Activated CD8-positive, alpha-beta memory T cell treated with anti-CD3 and anti-CD28 coated beads, Interleukin-2, amount 10 ng/mL, durations not matched to agents 7 days and 5 days (primary cell): ENCODE data around the gene CSRP1. TPM values are rescaled to one million over a fixed set of nuclear protein-coding genes. Genes with fewer than 3 reads are reported as not detected.
"Not testable (repeated sequence)": the region's sequence is repeated elsewhere in the genome, so short reads cannot be mapped to it uniquely, and the experiment has no call there.

ENCODE experiments used
- ATAC-seq: fragments of 150-1000 bp; cut with Tn5 transposase; one replicate; pipeline ENCODE4 v1.10.0; 2021; ENCODE audit warnings: moderate library complexity
- CTCF ChIA-PET: fragments of 350-600 bp; sonication (Branson Sonifier 250); formaldehyde crosslinking; loops from one replicate; lab custom pipeline; 2021; ENCODE audit warnings: antibody characterized with exemption; lab: Charles Lee
- DNase-seq: peaks from one replicate; pipeline ENCODE4 v3.0.0-alpha.2; 2020
- H3K27ac Mint-ChIP-seq: one replicate; pipeline ENCODE4 v1.8.0; 2021; ENCODE audit warnings: mild to moderate bottlenecking, mixed read lengths
- H3K27me3 Mint-ChIP-seq: one replicate; pipeline ENCODE4 v1.8.0; 2021; ENCODE audit warnings: mixed read lengths
- H3K36me3 Mint-ChIP-seq: one replicate; pipeline ENCODE4 v1.8.0; 2021; ENCODE audit warnings: mild to moderate bottlenecking, mixed read lengths
- H3K4me1 Mint-ChIP-seq: one replicate; pipeline ENCODE4 v1.8.0; 2021; ENCODE audit warnings: mixed read lengths
- H3K4me3 Mint-ChIP-seq: one replicate; pipeline ENCODE4 v1.8.0; 2021; ENCODE audit warnings: mild to moderate bottlenecking, moderate library complexity, mixed read lengths
- H3K9me3 Mint-ChIP-seq: one replicate; pipeline ENCODE4 v1.8.0; 2022; ENCODE audit warnings: low read depth, mixed read lengths
- total RNA-seq, 2 experiments: library from RNA; stranded (reverse); gene quantifications; one replicate each; pipeline ENCODE4 v1.2.3, GENCODE V29; 2021

The CSRP1 gene
- total RNA-seq: 10 to 100 TPM; 71.7 to 78.3 TPM

DNA sequence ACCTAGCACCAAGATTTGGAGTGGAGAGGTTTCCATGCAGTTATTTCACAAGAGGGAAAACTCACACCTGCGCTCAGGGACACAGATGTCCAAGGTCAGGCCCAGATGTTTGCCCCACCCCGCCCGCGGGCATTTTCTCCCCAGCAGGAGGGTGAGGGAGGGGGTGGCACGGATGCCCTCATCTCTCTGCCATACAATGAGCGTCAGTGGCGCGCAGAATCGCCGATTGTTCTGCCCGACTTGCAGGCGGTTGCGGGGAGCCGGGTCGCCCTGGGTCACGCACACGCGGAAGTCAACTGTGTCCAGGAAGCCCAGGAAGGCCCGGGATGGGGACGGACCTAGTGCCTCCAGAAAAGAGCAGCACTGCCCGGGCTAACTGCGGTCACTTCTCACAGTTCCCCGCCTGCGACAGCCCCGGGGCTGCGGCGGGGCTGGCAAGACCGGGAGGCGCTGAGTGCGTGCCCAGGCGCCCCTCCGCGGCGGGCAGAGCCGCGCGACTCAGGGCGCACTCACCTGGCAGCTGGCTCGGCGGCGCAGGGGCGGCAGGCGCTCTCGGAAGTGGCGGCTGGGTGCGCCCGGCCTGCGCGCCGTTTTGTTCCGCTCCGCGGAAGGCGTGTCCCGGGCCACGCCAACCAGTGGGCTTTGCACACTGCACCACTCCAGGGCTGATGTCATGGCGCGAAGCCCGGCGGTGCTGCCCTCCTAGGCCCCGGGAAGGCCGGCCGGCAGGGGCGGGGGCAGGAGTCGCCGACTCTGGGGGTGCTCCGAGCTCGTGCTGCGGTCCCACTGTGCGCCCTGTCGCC lies at the start of gene CSRP1:
CSRP1 (minus strand) TSS at position 567 of the 803 bp plus-strand sequence. CDS start 10,820 bp downstream, outside the sequence.
- ATAC-seq (peak; percentile 96), DNase-seq (peak; percentile 92)
- Mint-ChIP-seq H3K4me1 (peaks cover 55% of the 10 kb centered on the region), H3K4me3 (peak within 1 kb of the TSS; percentile 94), H3K9me3 (no peaks in the 10 kb centered on the region), H3K36me3 (peaks cover 5% of the 10 kb centered on the region), H3K27me3 (no peaks in the 10 kb centered on the region), H3K27ac (peak within 1 kb of the TSS; percentile 90)
- CTCF ChIA-PET: interaction anchor here (0.8 to 24.1 kb wide), 9 partner anchors 9 to 203 kb away, joined by 3 to 597 read pairs (median 4); partner anchors contain the start of gene PHLDA3

DNA sequence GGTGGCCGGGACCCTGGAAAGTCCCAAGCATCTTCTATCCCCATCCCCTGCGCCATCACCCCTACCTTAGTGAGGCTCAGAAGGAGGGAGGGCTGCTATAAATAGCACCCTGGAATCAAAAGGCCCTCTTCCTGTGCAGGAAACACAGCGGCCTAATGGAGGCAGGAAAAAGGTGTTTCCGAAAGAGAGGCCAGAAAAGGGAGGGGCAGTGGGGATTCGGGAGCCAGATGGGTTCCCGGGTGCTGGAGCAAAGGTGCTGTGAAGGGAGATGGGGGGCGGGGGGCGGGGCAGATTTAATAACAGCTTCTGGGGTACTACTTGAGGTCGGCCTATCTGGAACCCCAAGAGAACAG lies 48.6 kb upstream of the CSRP1 start:
- ATAC-seq (no peak), DNase-seq (no peak)
- no peak overlapping the region for H3K27ac Mint-ChIP-seq
- CTCF ChIA-PET: interaction anchor here (1.0 to 1.8 kb wide), 2 partner anchors 73 to 237 kb away, joined by 3 to 5 read pairs; no protein-coding TSS in a partner anchor
- H3K27me3 Mint-ChIP-seq: peaks cover 8% of the 10 kb centered on the region
- no peaks in the 10 kb centered on the region for H3K9me3 Mint-ChIP-seq
- H3K36me3 Mint-ChIP-seq: no peaks in the 10 kb centered on the region
- H3K4me3 Mint-ChIP-seq: no peak overlapping the region
- H3K4me1 Mint-ChIP-seq: peaks cover 7% of the 10 kb centered on the region

DNA sequence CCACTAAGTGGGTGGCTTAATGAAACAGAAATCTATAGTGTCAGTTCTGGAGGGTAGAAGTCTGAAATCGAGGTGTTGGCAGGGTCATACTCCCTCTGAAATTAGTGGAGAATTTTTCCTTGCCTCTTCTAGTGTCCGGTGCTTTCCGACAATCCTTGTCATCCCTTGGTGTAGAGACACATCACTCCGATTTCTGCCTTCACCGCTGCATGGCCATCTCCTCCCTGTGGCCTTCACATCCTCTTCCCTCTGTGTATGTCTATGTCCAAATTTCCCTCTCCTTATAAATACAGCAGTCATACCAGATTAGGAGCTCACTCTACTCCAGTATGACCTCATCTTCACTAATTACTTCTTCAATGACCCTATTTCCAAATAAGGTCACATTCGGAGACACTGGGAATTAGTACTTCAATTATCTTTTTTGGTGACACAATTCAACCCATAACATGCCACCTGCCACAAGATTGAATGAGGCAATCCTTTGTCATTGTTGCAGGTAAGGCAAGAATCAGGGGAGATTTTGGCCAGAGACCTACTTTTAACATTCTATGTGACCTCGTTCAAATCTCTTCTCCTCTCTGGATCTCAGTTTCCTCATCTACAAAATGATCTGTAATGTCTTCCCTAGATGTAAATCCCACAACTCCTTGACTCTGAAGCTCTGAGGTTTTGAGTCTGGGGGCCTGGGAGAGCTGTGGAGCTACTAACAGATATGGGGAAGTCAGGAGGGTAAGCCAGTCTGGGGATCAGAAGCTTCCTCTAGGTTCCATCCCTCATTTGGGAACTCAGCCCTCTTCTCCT lies 48.1 kb upstream of the CSRP1 start:
- peaks cover 8% of the 10 kb centered on the region for H3K27me3 Mint-ChIP-seq
- ATAC-seq (no peak), DNase-seq (no peak)
- no peaks in the 10 kb centered on the region for H3K9me3 Mint-ChIP-seq
- H3K27ac Mint-ChIP-seq: no peak overlapping the region
- H3K4me3 Mint-ChIP-seq: no peak overlapping the region
- H3K36me3 Mint-ChIP-seq: no peaks in the 10 kb centered on the region
- peaks cover 7% of the 10 kb centered on the region for H3K4me1 Mint-ChIP-seq
- CTCF ChIA-PET: interaction anchor here (0.5 to 1.8 kb wide), 4 partner anchors 73 to 238 kb away, joined by 3 to 7 read pairs (median 4); no protein-coding TSS in a partner anchor

DNA sequence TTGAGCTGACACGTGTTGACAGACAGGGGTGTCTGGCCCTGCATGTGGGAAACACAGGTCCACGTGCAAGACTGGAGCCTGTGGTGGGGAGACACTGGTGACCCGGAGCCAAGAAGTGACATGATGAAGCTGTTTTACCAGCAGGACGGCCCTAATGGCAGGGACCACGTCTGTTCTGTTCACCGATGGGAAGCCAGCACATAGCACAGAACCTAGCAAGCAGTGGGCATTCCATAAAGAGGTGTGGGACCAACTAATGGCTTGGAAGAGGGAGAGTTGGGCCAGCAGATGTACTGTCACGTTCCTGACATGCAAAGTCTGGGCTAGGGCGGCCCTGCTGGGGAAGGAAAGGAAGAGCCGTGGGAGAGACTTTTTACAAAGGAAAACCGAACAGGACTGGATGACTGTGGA lies 47.3 kb upstream of the CSRP1 start:
- ATAC-seq (no peak), DNase-seq (no peak)
- peaks cover 8% of the 10 kb centered on the region for H3K27me3 Mint-ChIP-seq
- H3K4me3 Mint-ChIP-seq: no peak overlapping the region
- no peaks in the 10 kb centered on the region for H3K9me3 Mint-ChIP-seq
- no peak overlapping the region for H3K27ac Mint-ChIP-seq
- H3K36me3 Mint-ChIP-seq: no peaks in the 10 kb centered on the region
- CTCF ChIA-PET: interaction anchor here (1.4 kb wide), 1 partner anchor 155 kb away, joined by 7 read pairs; no protein-coding TSS in a partner anchor
- peaks cover 5% of the 10 kb centered on the region for H3K4me1 Mint-ChIP-seq

DNA sequence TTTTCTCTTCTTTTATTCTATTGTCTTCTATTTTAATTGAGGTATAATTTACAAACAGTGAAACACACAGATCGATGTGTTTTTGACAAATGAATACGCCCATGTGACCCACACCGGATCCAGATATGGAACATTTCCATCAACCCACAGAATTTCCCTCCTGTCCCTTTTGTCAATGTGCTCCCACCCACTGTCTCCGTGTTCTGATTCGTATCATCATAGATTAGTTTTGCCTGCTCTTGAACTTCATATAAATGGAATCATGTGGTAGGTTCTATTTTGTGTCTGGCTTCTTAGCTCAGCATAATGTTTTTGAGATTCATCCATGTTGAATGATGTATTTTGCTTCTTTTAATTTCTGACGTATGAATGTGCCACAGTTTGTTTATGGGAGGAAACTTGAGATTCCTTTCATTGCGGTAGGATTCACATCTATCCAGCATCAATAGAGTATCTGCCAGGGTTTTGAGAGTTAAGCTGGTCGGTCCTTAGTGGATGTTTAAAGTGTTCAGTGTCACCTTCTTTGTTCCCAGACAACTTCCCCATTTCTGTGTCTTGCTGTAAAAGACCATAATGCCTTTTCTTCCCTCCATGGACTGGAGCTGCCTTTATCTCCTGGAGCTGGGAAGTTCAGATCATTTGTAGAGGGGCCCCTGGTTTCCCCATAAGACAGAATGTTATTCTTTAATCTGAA lies 46.7 kb upstream of the CSRP1 start:
- peaks cover 8% of the 10 kb centered on the region for H3K27me3 Mint-ChIP-seq
- CTCF ChIA-PET: interaction anchor here (1.4 kb wide), 1 partner anchor 155 kb away, joined by 7 read pairs; no protein-coding TSS in a partner anchor
- H3K4me3 Mint-ChIP-seq: no peak overlapping the region
- no peaks in the 10 kb centered on the region for H3K9me3 Mint-ChIP-seq
- no peak overlapping the region for H3K27ac Mint-ChIP-seq
- no peaks in the 10 kb centered on the region for H3K36me3 Mint-ChIP-seq
- no peak for ATAC-seq
- no peak for DNase-seq
- H3K4me1 Mint-ChIP-seq: peaks cover 5% of the 10 kb centered on the region

DNA sequence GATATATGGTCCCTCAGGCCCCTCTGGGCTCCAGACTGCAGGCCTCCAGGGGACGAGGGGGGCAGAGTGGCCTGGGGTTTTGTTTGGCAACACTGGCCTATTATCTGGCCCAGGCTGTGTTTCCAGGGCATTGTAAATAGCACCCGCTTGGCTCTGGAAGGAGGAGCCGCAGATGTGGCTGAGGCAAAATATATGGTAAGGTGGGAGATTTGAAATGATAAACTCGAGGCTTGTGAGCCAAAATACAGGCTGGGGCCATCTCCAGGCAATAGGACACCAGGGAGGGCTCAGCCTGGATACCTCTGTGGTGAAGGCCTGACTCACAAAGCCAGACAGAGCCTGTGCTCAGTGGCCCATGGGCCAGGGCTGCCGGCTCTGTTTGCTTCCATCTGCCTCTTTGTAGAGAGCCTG lies 46.0 kb upstream of the CSRP1 start:
- peaks cover 8% of the 10 kb centered on the region for H3K27me3 Mint-ChIP-seq
- no peaks in the 10 kb centered on the region for H3K9me3 Mint-ChIP-seq
- ATAC-seq: no peak
- peaks cover 5% of the 10 kb centered on the region for H3K4me1 Mint-ChIP-seq
- no peak overlapping the region for H3K4me3 Mint-ChIP-seq
- no peak overlapping the region for H3K27ac Mint-ChIP-seq
- no peaks in the 10 kb centered on the region for H3K36me3 Mint-ChIP-seq
- CTCF ChIA-PET: no interaction called here
- no peak for DNase-seq

DNA sequence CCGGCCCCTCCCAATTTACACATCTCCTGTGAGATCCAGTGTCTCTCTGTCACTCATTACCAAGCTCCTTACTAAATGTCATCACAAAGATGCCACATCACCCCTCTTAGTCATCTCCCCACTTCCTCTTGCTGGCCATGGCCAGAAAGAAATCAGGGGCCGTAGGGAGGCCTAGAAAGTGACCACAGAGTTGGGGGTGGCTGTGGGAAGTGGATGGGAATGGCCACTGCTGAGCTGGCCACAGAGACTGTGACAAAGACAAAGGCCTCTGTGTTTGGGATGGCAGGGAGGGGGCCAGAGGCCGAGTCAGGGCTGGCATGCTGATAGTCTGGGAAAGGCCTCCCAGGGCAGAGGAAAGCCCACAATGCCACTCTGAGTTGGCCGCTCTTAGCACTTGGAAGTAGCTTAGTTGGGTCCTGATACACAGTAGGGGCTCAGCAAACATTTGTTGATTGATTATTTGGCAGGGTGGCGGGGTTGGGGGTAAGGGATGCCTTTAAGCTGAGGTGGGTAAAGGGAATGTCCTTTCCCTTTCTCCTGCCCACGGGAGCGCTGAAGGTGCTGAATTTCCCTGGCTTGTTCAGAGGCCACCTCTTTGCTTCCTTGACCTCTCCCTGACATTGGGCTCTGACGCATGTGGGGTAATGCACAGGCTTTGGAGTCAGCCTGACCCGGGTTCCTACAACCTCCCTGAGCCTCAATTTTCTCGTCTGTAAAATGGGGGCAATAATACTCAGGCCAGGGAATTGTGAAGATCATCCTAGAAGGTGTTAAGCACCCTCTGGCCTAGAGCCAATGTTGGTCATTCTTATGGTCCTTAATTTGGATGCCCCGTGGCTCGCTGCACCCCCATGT lies 45.2 kb upstream of the CSRP1 start:
- peaks cover 5% of the 10 kb centered on the region for H3K4me1 Mint-ChIP-seq
- no peaks in the 10 kb centered on the region for H3K36me3 Mint-ChIP-seq

DNA sequence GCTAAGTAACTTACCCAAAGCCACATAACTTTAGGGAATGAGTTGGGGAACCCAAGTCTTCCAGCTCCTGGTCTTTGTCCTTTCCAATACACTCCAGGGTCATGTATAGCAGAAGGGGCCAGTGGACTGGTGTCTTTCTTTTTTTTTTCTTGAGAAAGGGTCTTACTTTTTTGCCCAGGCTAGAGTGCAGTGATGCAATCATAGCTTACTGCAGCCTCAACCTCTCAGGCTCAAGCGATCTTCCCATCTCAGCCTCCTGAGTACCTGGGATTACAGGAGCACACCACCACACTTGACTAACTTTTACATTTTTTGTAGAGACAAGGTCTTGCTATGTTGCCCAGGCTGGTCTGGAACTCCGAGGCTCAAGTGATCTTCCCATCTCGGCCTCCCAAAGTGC lies 44.2 kb upstream of the CSRP1 start:
- peaks cover 5% of the 10 kb centered on the region for H3K4me1 Mint-ChIP-seq

More for the DNA sequence above, 45.2 kb upstream of the CSRP1 start:
- DNase-seq (no peak), ATAC-seq (no peak)
- no peaks in the 10 kb centered on the region for H3K9me3 Mint-ChIP-seq
- no peak overlapping the region for H3K27ac Mint-ChIP-seq
- H3K4me3 Mint-ChIP-seq: no peak overlapping the region
- CTCF ChIA-PET: interaction anchor here (1.0 to 1.7 kb wide), 4 partner anchors 9 to 158 kb away, joined by 3 to 4 read pairs (median 3); no protein-coding TSS in a partner anchor
- peaks cover 8% of the 10 kb centered on the region for H3K27me3 Mint-ChIP-seq

DNA sequence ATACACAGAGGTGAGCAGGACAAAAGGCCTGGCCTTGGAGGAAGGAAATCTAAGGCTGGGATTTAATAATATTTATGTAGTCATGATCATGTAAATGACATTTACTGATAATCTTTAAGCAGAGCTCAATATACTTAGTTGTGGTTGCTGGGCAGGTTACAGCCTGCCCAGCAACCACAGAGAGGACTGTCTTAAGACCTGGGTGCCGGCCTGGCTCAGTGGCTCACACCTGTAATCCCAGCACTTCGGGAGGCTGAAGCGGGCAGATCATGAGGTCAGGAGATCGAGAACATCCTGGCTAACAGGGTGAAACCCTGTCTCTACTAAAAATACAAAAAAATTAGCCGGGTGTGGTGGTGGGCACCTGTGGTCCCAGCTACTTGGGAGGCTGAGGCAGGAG lies 42.6 kb upstream of the CSRP1 start:
- not testable (repeated sequence) for H3K4me3 Mint-ChIP-seq, H3K4me1 Mint-ChIP-seq, DNase-seq, H3K36me3 Mint-ChIP-seq, H3K27ac Mint-ChIP-seq, H3K9me3 Mint-ChIP-seq, ATAC-seq
- CTCF ChIA-PET: interaction anchor here (1.0 kb wide), 1 partner anchor 160 kb away, joined by 4 read pairs; no protein-coding TSS in a partner anchor
- H3K27me3 Mint-ChIP-seq: peaks cover 12% of the 10 kb centered on the region

More for the DNA sequence above, 44.2 kb upstream of the CSRP1 start:
- Mint-ChIP-seq H3K4me3 (no peak overlapping the region), H3K27me3 (peaks cover 10% of the 10 kb centered on the region), H3K9me3 (no peaks in the 10 kb centered on the region), H3K36me3 (no peaks in the 10 kb centered on the region), H3K27ac (no peak overlapping the region)
- DNase-seq (no peak), ATAC-seq (no peak)
- CTCF ChIA-PET: interaction anchor here (1.0 to 1.7 kb wide), 5 partner anchors 10 to 159 kb away, joined by 3 to 4 read pairs (median 3); no protein-coding TSS in a partner anchor

DNA sequence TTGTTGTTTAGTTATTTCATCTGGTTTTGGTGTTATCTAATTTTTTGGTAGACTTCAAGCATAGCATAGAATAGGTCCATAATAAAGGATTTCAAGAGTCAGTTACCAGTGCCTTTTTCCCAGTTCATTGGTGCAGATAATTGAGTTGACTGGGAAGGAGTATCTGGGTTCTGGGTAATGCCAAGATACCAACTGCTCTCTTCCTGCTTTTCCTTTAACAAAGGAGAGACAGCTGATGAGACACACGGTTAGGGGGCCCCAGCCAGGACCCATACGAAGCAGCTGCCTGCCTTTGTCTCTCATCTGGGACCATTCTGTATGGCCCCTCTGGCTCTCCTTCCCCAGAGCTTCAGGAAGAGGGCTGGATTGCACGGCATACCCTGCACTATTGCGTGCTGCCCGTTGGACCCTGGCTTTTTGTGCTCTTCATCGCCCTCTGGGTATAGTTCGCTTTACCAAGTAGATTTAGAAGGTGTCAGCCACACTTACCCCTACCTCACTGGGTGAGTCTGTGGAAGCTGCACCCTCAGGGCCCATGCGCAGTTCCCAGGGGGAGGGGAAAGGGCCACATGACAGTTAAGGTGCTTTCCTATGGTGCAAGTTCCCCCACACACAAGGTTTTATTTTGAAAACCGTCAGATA lies 39.0 kb upstream of the CSRP1 start:
- H3K9me3 Mint-ChIP-seq: no peaks in the 10 kb centered on the region
- ATAC-seq: no peak
- no peak overlapping the region for H3K4me3 Mint-ChIP-seq
- CTCF ChIA-PET: interaction anchor here (0.9 kb wide), 1 partner anchor 14 kb away, joined by 3 read pairs; no protein-coding TSS in a partner anchor
- H3K27me3 Mint-ChIP-seq: peaks cover 36% of the 10 kb centered on the region
- H3K36me3 Mint-ChIP-seq: no peaks in the 10 kb centered on the region
- no peaks in the 10 kb centered on the region for H3K4me1 Mint-ChIP-seq
- H3K27ac Mint-ChIP-seq: no peak overlapping the region
- DNase-seq: no peak

DNA sequence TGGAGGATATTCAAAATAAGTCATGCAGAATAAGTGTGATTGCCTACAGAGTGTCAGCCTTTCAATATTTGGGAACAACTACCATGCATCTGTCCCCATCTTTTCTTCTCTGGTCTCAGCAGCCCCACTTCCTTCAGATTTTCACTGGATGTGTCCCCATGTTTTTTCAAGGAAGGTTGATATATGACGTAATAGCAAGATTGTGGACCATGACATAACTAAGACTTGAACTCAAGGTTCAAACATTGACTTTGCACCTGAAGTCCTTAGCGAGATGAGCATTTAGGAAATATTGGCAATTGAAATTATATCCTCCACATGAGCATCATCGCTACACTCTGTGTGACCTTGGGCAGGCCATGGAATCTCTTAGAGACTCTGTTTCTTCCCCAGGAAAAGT lies 37.8 kb upstream of the CSRP1 start:
- H3K9me3 Mint-ChIP-seq: no peaks in the 10 kb centered on the region
- H3K27ac Mint-ChIP-seq: no peak overlapping the region
- no peaks in the 10 kb centered on the region for H3K36me3 Mint-ChIP-seq
- no peak overlapping the region for H3K4me3 Mint-ChIP-seq
- CTCF ChIA-PET: interaction anchor here (1.2 to 2.9 kb wide), 2 partner anchors 14 to 15 kb away, joined by 4 to 8 read pairs; no protein-coding TSS in a partner anchor
- peaks cover 49% of the 10 kb centered on the region for H3K27me3 Mint-ChIP-seq
- ATAC-seq (no peak), DNase-seq (no peak)
- peaks cover 2% of the 10 kb centered on the region for H3K4me1 Mint-ChIP-seq
